Measurements from ENCODE around the gene SPATA31D3.
"Not testable (repeated sequence)": the region's sequence is repeated elsewhere in the genome, so short reads cannot be mapped to it uniquely, and the experiment has no call there.

SPATA31D3 gene

GRCh38 chr9:81979196-81979595, 35.9 kb downstream of the SPATA31D3 start:
- DNase-seq (ENCODE audit: low read depth in 2 of 2) = no peak

DNA sequence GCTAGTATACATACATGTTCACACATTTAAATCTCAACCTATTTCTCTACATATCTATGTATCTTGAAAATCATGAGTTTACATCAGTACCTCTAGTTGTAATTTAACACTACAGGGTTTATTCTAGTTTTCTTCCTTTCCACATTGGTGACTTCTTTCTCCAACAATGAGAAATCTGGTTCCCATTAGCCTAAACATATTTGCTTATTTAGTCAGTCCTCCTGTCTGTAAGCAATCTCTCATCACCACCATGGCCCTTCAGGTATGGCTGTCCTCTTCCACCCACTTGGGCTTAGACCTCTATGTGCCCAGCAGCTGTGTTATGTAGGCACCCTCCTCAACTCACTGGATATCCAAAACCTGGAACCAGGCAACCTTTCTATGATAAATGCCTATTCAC, 37.3 kb downstream of the SPATA31D3 start:
- no peak for DNase-seq (ENCODE audit: low read depth in 2 of 2)

DNA sequence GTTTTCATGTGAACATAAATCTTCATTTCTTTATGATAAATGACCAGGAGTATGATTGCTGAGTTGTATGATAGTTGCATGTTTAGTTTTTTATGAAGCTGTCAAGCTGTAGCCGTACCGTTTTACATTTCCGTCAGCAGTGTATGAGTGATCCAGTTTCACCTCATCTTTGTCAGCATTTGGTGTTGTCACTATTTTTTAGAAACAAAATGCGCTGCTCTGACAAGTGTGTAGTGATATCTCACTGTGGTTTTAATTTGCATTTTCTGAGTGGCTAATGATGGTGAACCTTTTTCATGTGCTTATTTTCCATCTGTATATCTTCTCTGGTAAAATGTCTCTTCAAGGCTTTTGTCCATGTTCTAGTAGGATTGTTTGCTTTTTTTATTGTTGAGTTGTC, 38.6 kb downstream of the SPATA31D3 start:
- DNase-seq (ENCODE audit: low read depth in 2 of 2) = no peak

GRCh38 chr9:81984928-81985327, 41.6 kb downstream of the SPATA31D3 start:
- DNase-seq (ENCODE audit: low read depth in 2 of 2) = no peak

GRCh38 chr9:81986051-81986450, 42.8 kb downstream of the SPATA31D3 start:
- no peak for DNase-seq (ENCODE audit: low read depth in 2 of 2)

DNA sequence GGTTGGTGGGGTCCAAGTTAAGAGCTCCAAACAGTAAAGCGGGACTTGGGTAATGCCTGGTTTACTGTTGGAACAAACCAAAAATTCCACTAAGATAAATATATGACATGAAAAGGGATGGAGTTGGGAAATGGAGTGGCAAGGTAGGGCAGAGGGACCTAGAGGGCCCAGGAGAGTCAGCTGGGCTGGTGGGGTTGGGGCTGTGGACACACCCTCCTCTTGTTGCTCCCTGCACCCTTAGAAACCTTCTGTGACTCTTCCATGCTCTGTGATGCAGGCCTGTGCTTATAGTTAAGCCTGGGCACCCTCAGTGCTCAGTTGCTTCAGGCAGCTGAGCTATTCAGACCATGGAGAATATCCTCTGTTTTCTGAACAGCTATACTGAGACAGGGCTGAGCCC, 45.2 kb downstream of the SPATA31D3 start, which contains the start of gene SPATA31D1:
Gene SPATA31D1 (plus strand): TSS at position 301 of the 400 bp plus-strand sequence. CDS start 47 bp downstream, at position 348.
- not testable (repeated sequence) for DNase-seq (ENCODE audit: low read depth in 2 of 2)

GRCh38 chr9:81989700-81990099, 46.4 kb downstream of the SPATA31D3 start:
- no peak for DNase-seq (ENCODE audit: low read depth in 2 of 2)

DNA sequence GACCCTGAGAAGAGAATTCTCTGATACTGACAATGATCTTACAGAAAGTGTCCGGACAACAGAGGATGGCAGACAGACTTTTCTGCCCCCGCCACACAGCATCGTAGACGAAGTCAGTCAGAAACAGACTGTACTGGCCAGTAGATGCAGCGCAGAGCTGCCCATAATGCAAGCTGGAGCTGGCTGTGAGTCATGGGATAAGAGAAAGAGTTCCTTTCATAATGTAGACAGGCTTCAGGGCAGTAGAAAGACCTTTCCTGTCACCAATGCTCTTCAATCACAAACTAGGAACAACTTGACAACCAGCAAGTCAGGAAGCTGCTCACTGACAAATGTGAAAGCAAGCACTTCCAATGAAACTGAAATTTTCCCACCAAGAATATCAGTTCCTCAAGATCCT, 50.4 kb downstream of the SPATA31D3 start:
- no peak for DNase-seq (ENCODE audit: low read depth in 2 of 2)

Measured in stimulated activated CD4-positive, alpha-beta T cell treated with anti-CD3 and anti-CD28 coated beads, Interleukin-15, amount 100 ng/mL, for 48 hours (primary cell).